ENCODE data around the gene ERGIC1.
"Not testable (repeated sequence)": the region's sequence is repeated elsewhere in the genome, so short reads cannot be mapped to it uniquely, and the experiment has no call there.

The ERGIC1 gene

GRCh38 chr5:172833686-172834414, at the start of gene ERGIC1:
Gene ERGIC1, plus strand, starts transcription at chr5:172834251. Its CDS starts 163 bp downstream, at chr5:172834414.
- in situ Hi-C loops (cut with HindIII; ENCODE audit: low sequenced_read_pairs), result no loop called here
- H3K4me3 ChIP-seq (ENCODE audit: low read depth, low read length), result peak within 1 kb of the TSS; percentile 83
- peak; percentile 31 for DNase-seq (ENCODE audit: low read depth)
- no peak for TF ChIP-seq CTCF (IDR thresholded peaks at IDR 0.05; ENCODE audit: low read depth, low read length, missing control alignments)

- no peak for DNase-seq (ENCODE audit: low read depth)
- in situ Hi-C loops (cut with HindIII; ENCODE audit: low sequenced_read_pairs), result loop anchor here (25.0 kb wide), 1 partner anchor 102 kb away; no protein-coding TSS in a partner anchor
- no peak overlapping the region for H3K4me3 ChIP-seq (ENCODE audit: low read depth, low read length)
- no peak for TF ChIP-seq CTCF (IDR thresholded peaks at IDR 0.05; ENCODE audit: low read depth, low read length, missing control alignments)
Measured at GRCh38 chr5:172785429-172786088, 48.5 kb upstream of the ERGIC1 start.

GRCh38 chr5:172786736-172787462, 47.2 kb upstream of the ERGIC1 start:
- no peak overlapping the region for H3K4me3 ChIP-seq (ENCODE audit: low read depth, low read length)
- TF ChIP-seq CTCF (IDR thresholded peaks at IDR 0.05; ENCODE audit: low read depth, low read length, missing control alignments), result no peak
- DNase-seq (ENCODE audit: low read depth), result no peak
- in situ Hi-C loops (cut with HindIII; ENCODE audit: low sequenced_read_pairs), result loop anchor here (25.0 kb wide), 1 partner anchor 100 kb away; no protein-coding TSS in a partner anchor

- not testable (repeated sequence) for DNase-seq (ENCODE audit: low read depth); H3K4me3 ChIP-seq (ENCODE audit: low read depth, low read length)
- in situ Hi-C loops (cut with HindIII; ENCODE audit: low sequenced_read_pairs), result loop anchor here (25.0 kb wide), 1 partner anchor 100 kb away; no protein-coding TSS in a partner anchor
Measured at GRCh38 chr5:172787538-172787937, 46.5 kb upstream of the ERGIC1 start.

- no peak for DNase-seq (ENCODE audit: low read depth)
- TF ChIP-seq CTCF (IDR thresholded peaks at IDR 0.05; ENCODE audit: low read depth, low read length, missing control alignments), result no peak
- in situ Hi-C loops (cut with HindIII; ENCODE audit: low sequenced_read_pairs), result loop anchor here (25.0 kb wide), 1 partner anchor 98 kb away; no protein-coding TSS in a partner anchor
- no peak overlapping the region for H3K4me3 ChIP-seq (ENCODE audit: low read depth, low read length)
Measured at GRCh38 chr5:172788771-172789686, 45.0 kb upstream of the ERGIC1 start.

GRCh38 chr5:172789687-172790495, 44.2 kb upstream of the ERGIC1 start:
- in situ Hi-C loops (cut with HindIII; ENCODE audit: low sequenced_read_pairs), result loop anchor here (25.0 kb wide), 1 partner anchor 97 kb away; no protein-coding TSS in a partner anchor
- no peak overlapping the region for H3K4me3 ChIP-seq (ENCODE audit: low read depth, low read length)
- DNase-seq (ENCODE audit: low read depth), result no peak
- no peak for TF ChIP-seq CTCF (IDR thresholded peaks at IDR 0.05; ENCODE audit: low read depth, low read length, missing control alignments)
